RPMI7951 (cell line): ENCODE data around the gene AJAP1. TPM values are rescaled to one million over a fixed set of nuclear protein-coding genes. Genes with fewer than 3 reads are reported as not detected.

ENCODE experiments used
- DNase-seq: peaks from one replicate; pipeline ENCODE4 v3.0.0-alpha.2; 2012; ENCODE audit warnings: low read depth
- total RNA-seq: library from RNA; depleted of rRNA; stranded (reverse); fragments of >200 nt; shearing (Covaris generic); gene quantifications from 2 replicates; pipeline ENCODE4 v1.2.3, GENCODE V29; 2014

The AJAP1 gene
- total RNA-seq, 1 experiment from 2014 or later, result 2.2 TPM

DNA sequence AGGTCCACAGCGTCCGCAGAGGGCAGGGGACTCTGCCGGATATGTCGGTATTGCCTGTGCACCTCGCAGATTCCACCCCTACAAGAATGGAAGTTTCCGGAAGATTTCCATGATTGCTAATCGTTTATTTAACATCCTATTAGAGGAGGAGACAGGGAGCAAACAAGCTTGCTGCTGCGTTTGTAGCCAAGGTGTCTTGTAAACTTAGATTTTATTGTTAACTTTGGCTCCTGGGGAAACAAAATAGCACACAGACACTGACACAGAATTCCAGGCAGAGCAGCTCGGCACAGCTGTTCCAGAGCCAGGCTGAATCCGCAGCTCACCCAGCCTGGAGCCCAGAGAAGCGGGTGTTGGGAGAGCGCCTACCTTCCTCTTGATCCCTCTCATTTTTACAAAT, 75.7 kb downstream of the AJAP1 start:
- no peak for DNase-seq

DNA sequence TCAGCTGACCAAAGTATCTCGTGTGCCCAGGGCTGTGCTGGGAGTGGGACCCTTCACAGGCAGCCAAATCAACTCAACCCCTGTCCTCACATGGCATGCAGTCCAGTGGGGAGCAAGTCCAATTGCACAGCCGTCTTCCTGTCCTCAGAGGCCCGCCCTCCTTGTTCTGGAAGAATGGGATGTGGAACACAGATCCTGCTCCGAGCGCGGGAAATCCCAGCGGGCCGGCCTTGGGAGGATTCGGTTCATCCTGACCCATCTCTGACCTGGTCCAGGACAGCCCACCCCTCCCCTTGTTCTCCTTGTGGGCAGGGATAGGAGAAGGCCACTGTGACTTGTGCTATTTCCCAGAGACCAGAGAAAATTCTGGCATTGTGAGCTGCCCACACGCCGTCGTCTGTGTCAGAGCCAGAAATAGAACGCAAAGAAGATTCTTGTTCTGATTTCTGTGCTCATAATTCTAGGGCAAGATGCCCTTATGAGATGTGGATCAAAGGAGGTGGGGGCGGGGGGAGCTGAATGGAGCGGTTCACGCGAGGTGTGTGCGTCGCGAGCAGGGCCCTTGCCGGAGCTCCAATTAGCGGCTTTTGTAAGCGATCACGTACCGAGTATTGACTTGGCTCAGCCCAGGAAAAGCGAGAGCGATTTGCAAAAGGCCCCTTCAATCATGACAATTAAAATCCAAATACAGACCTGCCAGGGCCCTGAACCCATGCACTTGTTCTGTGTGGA, 79.2 kb downstream of the AJAP1 start:
- no peak for DNase-seq

DNA sequence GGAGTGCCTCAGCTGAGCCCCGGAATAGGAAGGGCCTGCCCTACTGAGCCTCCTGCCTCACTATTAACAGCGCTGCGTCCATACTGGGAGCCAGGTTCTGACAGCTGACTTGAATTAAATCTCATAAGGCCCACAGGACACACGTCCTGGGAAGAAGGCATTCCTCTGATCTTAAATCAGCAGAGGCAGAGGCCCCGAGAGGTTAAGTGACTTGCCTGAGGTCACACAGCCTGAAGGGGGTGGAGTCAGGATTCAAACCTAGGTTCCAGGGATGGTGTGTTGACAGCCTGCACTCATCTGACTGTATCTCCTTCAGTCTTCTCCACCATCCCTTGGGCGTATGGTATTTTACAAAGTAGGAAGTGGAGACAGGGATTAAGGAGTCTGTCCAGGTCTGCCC, 79.8 kb downstream of the AJAP1 start:
- DNase-seq, result no peak

DNA sequence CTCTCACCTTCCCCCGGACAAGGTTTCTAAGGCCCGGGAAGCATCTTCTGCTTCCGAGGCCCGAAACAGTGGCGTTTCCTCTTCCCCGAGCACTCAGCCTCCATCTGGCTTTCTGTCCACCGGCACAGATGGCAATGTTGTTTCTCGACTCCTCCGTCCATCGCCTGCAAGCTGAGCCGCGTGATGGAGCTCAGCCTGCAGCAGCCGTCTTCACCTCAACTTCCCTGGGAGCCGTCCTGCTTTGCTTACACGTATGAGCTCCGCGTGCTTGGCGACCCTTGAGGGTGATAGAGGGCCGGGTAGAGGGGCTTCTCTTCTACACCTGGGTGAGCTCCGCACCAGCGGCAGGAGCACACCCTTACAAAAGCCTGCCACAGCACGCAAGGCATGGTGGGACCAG, 80.4 kb downstream of the AJAP1 start:
- no peak for DNase-seq

DNA sequence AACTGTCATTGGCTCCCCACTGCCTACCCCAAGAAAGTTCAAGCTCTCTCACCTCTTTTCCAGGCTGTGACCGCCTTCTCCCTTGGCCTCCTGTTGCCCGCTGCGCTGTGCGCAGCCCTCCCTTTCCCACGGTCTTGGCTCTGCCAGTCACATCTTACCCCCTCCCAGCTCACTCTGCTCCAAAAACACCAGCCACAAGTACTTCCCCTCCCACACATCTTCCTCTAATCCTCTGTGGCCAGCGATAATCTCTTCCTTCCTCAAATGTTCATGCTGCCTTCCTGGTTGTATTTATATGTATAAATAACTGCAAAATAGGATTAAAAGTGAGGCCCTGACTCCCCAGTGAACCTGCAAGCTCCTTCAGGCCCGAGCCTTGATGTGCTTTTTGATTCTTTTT, 81.8 kb downstream of the AJAP1 start:
- DNase-seq, result no peak

DNA sequence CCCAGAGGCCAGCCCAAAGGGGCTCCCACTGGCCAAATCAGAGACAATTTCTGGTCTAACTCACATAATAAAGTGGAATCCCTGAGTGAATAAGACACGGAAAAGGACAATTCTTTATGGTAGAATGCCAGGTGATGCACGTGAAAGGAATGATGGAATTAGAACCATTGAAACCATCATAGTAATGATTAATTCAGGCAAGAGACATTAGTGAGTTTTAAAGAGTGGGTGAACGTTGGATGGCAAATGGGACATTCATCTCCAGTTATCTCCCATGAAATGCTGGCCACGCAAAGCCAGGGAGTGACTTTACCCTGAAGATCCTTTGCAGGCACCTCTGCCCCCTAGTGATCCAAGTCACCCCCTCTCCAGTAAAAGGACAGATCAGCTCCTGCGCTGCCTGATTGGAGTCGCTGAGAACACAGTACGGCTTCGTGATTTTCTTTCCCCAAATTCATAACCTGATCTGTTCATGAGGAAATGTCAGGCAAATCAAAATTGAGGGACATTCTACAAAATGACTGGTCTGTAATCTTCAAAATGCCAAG, 87.5 kb downstream of the AJAP1 start:
- peak; percentile 35 for DNase-seq

DNA sequence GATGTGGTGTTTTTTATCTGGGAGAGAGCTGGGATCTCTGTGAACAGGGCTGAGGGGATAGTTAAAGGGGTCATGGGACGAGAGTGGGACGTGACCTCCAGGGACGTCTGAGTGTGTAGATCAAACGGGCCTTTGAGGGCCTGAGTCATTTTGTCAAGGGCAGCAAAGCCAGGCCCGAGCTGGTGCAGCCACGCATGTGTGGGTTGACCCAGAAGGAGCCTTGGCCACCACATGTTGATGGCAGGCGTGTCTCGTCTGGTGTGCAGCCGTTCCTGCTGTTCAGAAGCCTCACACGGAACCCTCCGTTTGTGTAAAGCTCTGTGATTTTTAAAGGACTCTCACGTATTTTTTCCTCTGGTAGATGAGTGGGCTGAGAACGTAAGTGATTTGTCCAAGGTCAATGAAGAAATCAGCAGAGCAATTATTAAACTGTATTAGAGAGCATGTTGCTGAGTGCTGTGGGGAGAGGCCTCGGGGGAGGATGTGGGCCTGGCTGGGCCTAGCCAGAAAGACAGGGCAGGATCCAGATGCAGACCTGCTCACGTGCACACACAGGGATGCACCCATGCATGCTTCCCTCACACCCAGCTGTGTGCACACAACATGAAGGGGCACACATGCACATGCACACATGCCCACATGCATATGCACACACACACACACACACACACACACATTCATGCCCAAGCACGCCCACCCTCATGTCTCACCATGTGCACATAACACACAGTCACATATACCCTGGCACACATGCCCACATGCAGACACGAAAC, 89.8 kb downstream of the AJAP1 start:
- peak; percentile 55 for DNase-seq

DNA sequence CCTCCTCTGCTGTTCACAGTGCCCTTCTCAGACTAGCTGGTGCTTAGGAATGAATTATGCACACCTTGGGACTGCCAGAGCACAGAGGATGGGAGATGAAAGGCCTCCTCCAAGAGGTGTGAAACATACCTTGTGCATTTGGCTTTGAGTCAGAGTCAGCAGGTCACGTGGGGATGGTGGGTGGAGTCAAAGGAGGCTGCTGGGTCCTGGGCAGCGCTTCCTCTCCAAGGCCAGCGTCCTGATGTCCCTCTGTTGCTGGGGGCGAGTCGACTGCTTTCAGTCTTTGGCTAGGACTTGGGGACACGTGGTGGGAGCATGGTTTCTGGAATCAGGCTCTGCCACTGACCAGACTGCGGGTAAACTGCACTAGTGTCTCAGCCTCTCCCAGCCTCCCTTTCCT, 91.2 kb downstream of the AJAP1 start:
- DNase-seq, result peak; percentile 24

DNA sequence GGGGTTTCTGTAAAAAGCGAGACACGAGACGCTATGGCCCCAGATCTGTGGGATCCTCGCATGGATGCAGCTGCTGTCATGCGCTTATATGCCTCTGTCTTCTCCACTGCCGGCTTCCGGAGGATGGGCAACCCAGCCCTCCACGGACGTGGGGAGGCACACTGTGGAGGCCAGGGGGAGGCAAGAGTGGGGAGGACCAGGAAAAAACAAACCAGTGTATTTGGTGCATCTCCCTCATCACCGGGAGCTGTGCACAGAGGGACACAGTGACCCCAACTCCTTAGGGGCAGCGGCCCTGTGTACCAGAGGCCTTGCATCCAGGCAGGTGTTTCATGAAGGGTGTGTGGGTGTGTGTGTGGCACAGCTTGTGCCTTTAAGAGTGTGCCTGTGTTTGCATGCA, 95.0 kb downstream of the AJAP1 start:
- DNase-seq, result no peak

DNA sequence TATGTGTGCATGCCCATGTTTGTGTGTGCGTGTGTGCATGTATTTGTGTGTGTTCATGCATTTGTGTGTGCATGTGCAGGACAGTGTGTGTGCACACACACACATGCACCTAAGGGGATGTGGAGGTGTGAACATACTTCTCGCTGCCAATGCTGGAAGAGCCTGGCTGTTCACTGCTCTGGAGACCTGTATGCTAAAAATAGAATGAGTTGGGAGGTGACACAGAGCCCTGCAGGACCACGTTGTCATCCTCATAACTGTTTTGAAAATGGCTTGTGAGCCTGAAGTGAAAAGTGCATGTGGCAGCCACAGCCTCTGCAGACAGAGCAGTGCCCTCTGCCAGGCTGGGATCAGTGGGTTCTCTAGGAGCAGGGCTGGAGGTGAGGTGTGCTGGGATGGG, 95.8 kb downstream of the AJAP1 start:
- DNase-seq, result no peak

DNA sequence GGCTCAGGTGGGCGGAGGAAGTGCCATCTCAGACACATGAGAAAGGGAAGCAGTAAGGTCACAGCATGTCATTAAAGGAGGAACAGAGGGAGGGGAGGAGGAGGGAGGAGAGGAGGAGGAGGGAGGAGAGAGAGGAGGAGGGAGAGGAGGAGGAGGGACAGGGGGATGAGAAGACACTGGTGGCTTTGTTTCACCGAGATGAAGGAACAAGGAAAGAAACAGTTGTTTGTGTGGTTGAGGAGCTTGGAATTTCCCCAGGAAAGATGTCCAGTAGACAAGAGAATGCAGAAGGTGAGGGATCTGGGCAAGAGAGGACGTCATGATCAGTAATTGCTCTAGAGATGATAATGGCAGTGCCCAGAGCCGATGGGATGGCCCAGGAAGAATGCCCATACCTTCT, 97.7 kb downstream of the AJAP1 start:
- DNase-seq, result no peak

DNA sequence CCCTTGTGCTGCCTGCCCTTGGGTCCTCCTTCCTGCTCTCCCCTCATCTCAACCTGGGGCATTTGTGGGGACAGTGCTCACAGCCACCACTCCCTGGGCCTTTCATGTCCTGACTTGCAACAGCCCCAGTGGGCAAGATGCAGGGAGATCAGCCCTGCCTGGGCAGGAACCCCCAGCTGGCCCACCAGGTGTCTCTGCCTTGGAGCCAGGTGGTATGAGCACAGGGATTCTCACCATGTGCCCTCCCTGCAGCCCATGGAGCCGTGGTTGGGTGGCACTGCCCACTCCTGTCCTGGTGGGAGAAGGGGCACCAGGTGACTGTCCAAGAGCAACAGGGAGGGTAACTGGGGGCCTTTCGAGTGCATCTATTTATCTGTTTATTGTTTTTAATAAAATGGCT, 100.4 kb downstream of the AJAP1 start:
- no peak for DNase-seq

DNA sequence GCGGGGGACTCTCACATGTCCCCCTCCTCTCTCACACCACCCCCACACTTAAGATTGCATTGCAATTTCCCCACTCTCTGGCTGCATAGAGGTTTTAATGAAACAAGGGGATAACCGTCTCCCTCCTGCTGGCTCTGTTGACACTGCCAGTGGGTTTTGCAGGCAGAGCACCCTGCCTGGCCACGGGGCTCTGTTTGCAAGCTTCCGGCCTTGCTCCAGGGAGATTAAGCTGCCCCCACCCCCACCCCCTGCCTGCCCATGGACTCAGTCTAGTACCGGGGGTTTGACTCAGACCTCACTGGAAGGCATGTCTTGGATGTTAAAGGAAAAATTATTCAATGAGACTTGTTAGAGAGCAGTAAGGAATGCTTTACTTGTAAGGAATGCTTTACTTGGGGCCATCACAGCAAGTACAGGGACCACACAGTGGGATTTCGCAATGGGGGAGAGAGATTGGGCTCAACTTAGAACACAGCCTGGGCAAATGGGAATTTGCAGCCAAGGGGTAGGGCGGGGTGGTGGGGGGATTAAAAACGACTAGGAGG, 101.0 kb downstream of the AJAP1 start:
- peak; percentile 55 for DNase-seq

DNA sequence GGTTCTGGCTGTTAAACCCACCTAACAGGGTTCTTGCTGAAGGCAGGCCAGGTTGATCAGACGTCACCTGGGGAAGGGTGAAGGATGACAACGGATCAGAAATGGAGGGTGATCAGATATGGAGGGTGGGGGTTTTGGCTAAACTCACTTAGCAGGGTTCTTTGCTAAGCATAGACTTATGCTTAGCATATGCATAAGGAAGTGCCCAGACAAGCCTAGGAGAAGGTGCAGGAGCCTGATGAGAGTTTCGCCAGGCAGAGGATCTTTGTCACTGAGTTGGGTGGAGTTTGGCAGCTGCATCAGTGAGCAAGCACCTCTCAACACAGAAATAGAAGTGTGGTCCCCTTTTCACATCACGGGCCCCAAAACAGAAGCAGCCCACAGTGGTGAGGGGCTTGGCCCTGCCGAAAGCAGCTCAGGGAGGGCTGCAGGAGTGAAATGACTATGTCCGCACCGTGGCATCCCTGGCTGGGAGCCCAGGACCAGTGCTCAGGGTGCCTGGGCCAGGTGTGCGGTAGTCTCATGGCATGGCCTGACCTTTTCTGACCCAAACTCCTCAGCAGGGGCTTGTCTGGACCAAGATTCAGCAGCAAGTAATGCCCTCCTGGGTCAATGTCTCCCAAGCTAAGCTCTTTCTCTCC, 101.6 kb downstream of the AJAP1 start:
- no peak for DNase-seq

DNA sequence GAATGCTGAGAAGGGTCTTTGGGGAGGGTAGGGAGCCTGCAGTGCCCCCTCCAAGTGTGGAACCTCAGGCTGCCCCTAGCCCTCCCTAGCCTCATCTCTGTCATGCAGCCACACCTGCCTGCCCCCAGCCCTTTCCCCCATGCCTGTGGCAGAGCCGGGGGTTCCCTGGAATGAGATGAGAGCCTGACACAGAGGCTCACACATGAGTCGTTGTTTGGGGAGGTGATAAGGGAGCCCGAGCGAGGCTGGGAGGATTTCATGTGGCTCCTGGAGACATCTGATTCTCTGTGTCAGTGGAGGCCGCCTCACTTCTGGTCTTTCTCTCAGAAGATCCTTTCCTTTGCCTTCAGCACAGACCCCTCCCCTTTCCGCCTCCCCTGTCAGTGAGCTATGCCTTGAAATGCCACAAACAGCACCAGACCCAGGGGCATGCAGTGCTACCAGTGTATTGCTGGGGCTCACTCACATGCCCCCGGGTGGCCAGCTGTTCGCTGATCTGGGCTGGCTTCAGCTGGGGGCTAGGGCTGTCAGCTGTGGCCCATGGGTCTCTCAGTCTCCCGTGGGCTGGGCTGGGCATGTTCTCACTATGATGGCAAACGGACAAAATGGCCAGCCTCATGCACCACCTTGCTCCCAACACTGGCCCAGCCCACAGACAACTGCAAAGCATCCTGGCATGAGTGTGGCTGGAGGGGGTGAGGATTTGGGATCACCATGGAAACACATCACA, 102.6 kb downstream of the AJAP1 start:
- DNase-seq, result no peak

DNA sequence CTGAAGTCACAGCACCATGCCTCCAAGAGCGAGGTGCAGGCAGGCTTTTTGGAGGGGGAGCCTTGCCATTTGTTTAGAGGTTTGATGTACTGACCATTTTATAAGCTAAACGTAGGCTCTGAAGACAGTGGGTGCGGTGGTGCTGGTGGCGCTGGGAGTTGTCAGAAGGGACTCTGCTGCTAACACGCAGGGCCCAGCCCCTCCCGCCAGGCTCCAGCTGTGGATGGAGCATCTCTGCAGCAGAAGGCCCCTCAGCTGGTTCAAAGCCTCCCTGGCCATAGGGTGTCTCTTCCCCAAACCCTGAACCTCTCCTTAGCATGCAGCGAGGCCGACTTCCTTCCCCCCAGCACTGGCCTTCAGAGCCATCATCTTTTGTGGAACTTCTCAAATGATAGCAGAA, 105.3 kb downstream of the AJAP1 start:
- no peak for DNase-seq

DNA sequence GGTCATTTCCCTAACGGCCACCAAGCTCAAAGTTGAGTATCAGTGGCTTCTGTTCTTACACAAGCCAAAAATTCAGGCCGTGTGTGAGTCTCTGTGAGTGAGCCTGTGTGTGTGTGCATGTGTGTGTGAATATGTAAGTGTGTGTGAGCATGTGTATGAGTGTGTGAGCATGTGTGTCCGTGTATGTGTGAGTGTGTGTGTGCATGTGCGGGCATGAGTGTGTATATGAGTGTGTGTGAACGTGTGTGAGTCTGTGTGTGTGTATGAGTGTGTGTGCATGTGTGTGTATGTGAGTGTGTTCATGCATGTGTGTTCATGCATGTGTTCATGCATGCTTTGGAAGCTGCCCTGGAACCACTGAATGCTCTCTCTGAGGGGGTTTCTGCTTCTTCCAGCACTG, 105.7 kb downstream of the AJAP1 start:
- no peak for DNase-seq

DNA sequence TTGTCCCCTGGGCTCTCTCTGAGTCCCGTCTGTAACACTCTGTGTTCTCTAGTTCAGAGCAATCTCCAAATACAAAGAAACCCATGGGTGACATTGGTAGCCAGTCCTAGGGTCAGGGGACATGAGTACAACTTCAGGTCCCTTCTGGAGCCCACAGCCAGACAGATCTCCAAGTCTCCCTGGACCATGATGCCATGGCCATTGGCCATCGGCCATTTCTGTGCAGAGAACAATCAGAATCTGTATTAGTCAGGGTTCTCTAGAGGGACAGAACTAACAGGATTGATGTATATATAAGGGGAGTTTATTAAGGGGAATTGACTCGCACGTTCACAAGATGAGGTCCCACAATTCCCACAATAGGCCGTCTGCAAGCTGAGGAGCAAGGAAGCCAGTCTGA, 106.9 kb downstream of the AJAP1 start:
- DNase-seq, result no peak

DNA sequence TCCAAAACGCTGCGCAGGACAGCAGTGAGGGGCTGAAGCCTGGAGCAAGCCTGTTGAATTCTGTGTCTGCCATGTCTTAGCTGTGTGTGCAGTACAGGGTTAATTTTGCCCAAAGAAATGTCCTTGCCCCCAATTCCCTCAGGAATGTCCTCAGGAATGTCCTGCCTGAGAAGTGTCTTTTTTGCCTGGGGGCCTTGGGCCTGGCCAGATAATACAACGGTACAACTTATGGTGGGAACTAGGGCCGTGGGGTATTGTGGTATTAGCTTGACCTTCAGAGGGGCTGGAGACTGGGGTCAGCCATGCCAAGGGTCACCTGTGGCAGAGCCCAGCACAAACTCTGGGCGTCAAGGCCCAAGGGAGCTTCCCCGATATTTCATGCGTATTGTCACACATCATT, 107.7 kb downstream of the AJAP1 start:
- peak; percentile 22 for DNase-seq

DNA sequence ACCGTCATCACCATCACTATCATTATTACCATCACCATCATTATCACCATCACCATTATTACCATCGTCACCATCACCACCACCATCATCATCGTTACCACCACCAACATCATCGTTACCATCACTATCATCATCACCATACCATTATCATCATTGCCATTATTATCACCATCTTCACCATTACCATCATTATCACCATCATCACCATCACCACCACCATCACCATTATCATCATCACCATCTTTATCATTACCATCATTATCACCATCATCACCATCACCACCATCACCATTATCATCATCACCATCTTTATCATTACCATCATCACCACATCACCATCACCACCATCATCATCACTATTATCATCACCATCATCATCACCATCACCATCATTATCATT, 112.9 kb downstream of the AJAP1 start:
- DNase-seq, result no peak

DNA sequence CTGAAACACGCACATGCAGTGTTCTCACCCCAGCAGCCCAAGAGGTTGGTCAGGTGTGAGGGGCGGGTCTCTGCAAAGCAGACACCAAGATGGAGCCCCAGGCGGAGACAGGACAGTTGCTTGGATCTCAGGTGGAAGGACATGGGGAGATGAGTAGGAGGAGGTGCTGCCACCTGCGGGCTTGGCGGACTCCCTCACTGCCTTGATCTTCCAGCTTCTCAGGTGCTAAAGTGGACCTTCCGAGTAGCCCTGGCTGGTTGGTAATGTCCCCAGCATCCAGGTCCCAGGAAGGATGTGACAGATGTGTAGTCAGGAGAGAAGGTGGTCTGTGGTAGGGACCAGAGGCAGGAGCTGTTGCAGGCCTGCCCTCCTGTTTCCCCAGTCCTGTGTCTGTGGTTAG, 114.1 kb downstream of the AJAP1 start:
- no peak for DNase-seq
